OCI-LY1 (cell line): ENCODE data around the gene COMT.

Experiments
- EZH2 ChIP-seq: fragments of 200-600 bp; sonication (generic), shearing (Covaris generic); IDR thresholded peaks from 2 replicates; pipeline ENCODE4 v1.8.0; 2017; ENCODE audit warnings: borderline replicate concordance, mixed run types, mild to moderate bottlenecking, antibody characterized with exemption, low read length, moderate library complexity, mixed read lengths
- TF ChIP-seq, protein P1 (sequence below): fragments of 200-600 bp; sonication (generic), shearing (Covaris generic); IDR thresholded peaks from 2 replicates; pipeline ENCODE4 v1.5.1; 2017; ENCODE audit warnings: mild to moderate bottlenecking, antibody characterized with exemption, low read length, moderate library complexity, mixed read lengths

DNA sequence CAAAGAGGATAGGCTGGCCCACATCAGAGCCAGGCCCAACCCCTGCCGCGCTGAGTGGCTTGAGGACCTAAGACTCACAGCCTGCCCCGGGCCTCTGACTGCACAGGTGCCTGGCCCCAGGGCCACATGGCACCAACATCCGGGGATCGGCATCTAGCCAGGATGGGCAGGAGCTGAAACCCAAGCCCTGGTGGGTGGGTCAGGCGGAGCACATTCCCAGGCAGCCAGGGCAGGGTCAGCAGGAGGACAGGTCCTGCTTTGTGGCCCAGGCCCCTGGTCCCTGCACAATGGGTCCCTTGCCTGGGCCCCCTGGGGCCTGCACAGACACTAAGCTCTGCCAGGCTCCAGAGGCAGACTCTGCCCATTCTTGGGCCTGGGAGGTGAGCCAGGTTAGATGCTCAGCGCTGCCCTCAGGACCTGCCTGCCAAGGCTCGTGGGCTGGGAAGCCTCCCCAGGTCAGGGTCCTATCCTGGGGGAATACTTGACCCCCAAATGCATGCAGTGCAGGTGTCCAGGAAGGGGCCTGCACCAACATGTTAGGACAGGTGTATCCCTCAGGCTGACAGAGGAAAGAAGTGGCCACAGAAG is 41.5 kb downstream of the COMT start:
- TF ChIP-seq, protein P1, sequence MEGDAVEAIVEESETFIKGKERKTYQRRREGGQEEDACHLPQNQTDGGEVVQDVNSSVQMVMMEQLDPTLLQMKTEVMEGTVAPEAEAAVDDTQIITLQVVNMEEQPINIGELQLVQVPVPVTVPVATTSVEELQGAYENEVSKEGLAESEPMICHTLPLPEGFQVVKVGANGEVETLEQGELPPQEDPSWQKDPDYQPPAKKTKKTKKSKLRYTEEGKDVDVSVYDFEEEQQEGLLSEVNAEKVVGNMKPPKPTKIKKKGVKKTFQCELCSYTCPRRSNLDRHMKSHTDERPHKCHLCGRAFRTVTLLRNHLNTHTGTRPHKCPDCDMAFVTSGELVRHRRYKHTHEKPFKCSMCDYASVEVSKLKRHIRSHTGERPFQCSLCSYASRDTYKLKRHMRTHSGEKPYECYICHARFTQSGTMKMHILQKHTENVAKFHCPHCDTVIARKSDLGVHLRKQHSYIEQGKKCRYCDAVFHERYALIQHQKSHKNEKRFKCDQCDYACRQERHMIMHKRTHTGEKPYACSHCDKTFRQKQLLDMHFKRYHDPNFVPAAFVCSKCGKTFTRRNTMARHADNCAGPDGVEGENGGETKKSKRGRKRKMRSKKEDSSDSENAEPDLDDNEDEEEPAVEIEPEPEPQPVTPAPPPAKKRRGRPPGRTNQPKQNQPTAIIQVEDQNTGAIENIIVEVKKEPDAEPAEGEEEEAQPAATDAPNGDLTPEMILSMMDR = no peak
- TF ChIP-seq EZH2 = no peak
